H9 (cell line): ENCODE results near the gene EHD3. TPM values are rescaled to one million over a fixed set of nuclear protein-coding genes. Genes with fewer than 3 reads are reported as not detected.

Source experiments
- DNase-seq: peaks from one replicate; pipeline ENCODE4 v3.0.0-alpha.2; 2017
- H2AFZ ChIP-seq: one replicate; pipeline ENCODE4 v1.6.1; 2013; ENCODE audit warnings: mild to moderate bottlenecking, low read length, control low read depth, moderate library complexity
- H2AK5ac ChIP-seq: 2 replicates; pipeline ENCODE4 v1.6.1; 2013; ENCODE audit warnings: low read length, control low read depth, mixed read lengths; ENCODE audit not compliant: insufficient read length
- H2BK120ac ChIP-seq: one replicate; pipeline ENCODE4 v1.6.1; 2013; ENCODE audit warnings: low read depth, mild to moderate bottlenecking, low read length, control low read depth, inconsistent platforms; ENCODE audit not compliant: poor library complexity, severe bottlenecking
- H2BK12ac ChIP-seq: 2 replicates; pipeline ENCODE4 v1.6.1; 2013; ENCODE audit warnings: low read length, control low read depth, mixed read lengths, low read depth; ENCODE audit not compliant: insufficient read length
- H2BK15ac ChIP-seq: 2 replicates; pipeline ENCODE4 v1.6.1; 2013; ENCODE audit warnings: low read depth, low read length, control low read depth
- H2BK20ac ChIP-seq: one replicate; pipeline ENCODE4 v1.6.1; 2013; ENCODE audit warnings: low read depth, mild to moderate bottlenecking, low read length, control low read depth, inconsistent platforms; ENCODE audit not compliant: poor library complexity, severe bottlenecking
- H2BK5ac ChIP-seq: 2 replicates; pipeline ENCODE4 v1.6.1; 2013; ENCODE audit warnings: low read length, control low read depth, mixed read lengths; ENCODE audit not compliant: insufficient read length
- H3K14ac ChIP-seq: 2 replicates; pipeline ENCODE4 v1.6.1; 2013; ENCODE audit warnings: low read length, control low read depth; ENCODE audit not compliant: insufficient read depth
- H3K18ac ChIP-seq: 2 replicates; pipeline ENCODE4 v1.6.1; 2013; ENCODE audit warnings: low read depth, mild to moderate bottlenecking, mixed read lengths, low read length, control low read depth; ENCODE audit not compliant: insufficient read length
- H3K23ac ChIP-seq: 2 replicates; pipeline ENCODE4 v1.6.1; 2013; ENCODE audit warnings: low read length, control low read depth, mixed read lengths, low read depth; ENCODE audit not compliant: insufficient read length
- H3K23me2 ChIP-seq: 2 replicates; pipeline ENCODE4 v1.6.1; 2013; ENCODE audit warnings: low read depth, mild to moderate bottlenecking, mixed read lengths, low read length, control low read depth; ENCODE audit not compliant: insufficient read length, poor library complexity, severe bottlenecking
- H3K27ac ChIP-seq: 2 replicates; pipeline ENCODE4 v1.5.1; 2013; ENCODE audit warnings: low read length, control low read depth, mixed read lengths, low read depth; ENCODE audit not compliant: insufficient read length
- H3K27me3 ChIP-seq: 2 replicates; pipeline ENCODE4 v1.6.1; 2013; ENCODE audit warnings: low read length, control low read depth, inconsistent platforms; ENCODE audit not compliant: insufficient read depth
- H3K4ac ChIP-seq: 2 replicates; pipeline ENCODE4 v1.6.1; 2013; ENCODE audit warnings: low read depth, mild to moderate bottlenecking, control low read depth, inconsistent platforms, low read length, moderate library complexity
- H3K4me1 ChIP-seq: 2 replicates; pipeline ENCODE4 v1.6.1; 2013; ENCODE audit warnings: low read length, control low read depth, inconsistent platforms; ENCODE audit not compliant: insufficient read depth
- H3K4me2 ChIP-seq: 2 replicates; pipeline ENCODE4 v1.6.1; 2013; ENCODE audit warnings: low read length, control low read depth, mixed read lengths; ENCODE audit not compliant: insufficient read length, insufficient read depth
- H3K56ac ChIP-seq: 2 replicates; pipeline ENCODE4 v1.6.1; 2013; ENCODE audit warnings: low read depth, mild to moderate bottlenecking, mixed read lengths, low read length, control low read depth; ENCODE audit not compliant: insufficient read length
- H3K79me1 ChIP-seq: 2 replicates; pipeline ENCODE4 v1.6.1; 2013; ENCODE audit warnings: low read depth, mild to moderate bottlenecking, moderate library complexity, low read length, control low read depth, inconsistent platforms; ENCODE audit not compliant: insufficient read depth, poor library complexity, severe bottlenecking
- H3K79me2 ChIP-seq: 2 replicates; pipeline ENCODE4 v1.6.1; 2013; ENCODE audit warnings: low read length, control low read depth, inconsistent platforms; ENCODE audit not compliant: insufficient read depth
- H3K9ac ChIP-seq: 2 replicates; pipeline ENCODE4 v1.6.1; 2013; ENCODE audit warnings: low read length, control low read depth, mixed read lengths; ENCODE audit not compliant: insufficient read length; ENCODE audit errors: extremely low read depth
- H3K9me3 ChIP-seq: one replicate; pipeline ENCODE4 v1.6.1; 2013; ENCODE audit warnings: low read depth, low read length, inconsistent platforms; ENCODE audit not compliant: control insufficient read depth
- H3T11ph ChIP-seq: one replicate; pipeline ENCODE4 v1.6.1; 2013; ENCODE audit warnings: mild to moderate bottlenecking, low read length, control low read depth, inconsistent platforms
- H4K20me1 ChIP-seq: one replicate; pipeline ENCODE4 v1.6.1; 2013; ENCODE audit not compliant: control insufficient read depth, insufficient read length, insufficient read depth
- H4K5ac ChIP-seq: 2 replicates; pipeline ENCODE4 v1.6.1; 2013; ENCODE audit warnings: low read depth, mild to moderate bottlenecking, mixed read lengths, low read length, control low read depth; ENCODE audit not compliant: insufficient read length
- H4K8ac ChIP-seq: replicated peaks from 2 replicates; pipeline ENCODE4 v1.6.1; 2013; ENCODE audit warnings: low read length, control low read depth, mixed read lengths, low read depth; ENCODE audit not compliant: insufficient read length
- H4K91ac ChIP-seq: 2 replicates; pipeline ENCODE4 v1.6.1; 2013; ENCODE audit warnings: low read depth, mild to moderate bottlenecking, moderate library complexity, mixed read lengths, low read length, control low read depth; ENCODE audit not compliant: insufficient read length
- H3K27ac Mint-ChIP-seq, 3 experiments: 2 replicates in 2 of 3; 3 replicates in 1 of 3; pipeline ENCODE4 v1.8.0; 2020 to 2021; ENCODE audit warnings: mixed read lengths in 3 of 3, mild to moderate bottlenecking in 1 of 3, moderate library complexity in 1 of 3
- H3K27me3 Mint-ChIP-seq: 2 replicates; pipeline ENCODE4 v1.8.0; 2021; ENCODE audit warnings: low read depth, mild to moderate bottlenecking, moderate library complexity, mixed read lengths
- H3K36me3 Mint-ChIP-seq, 3 experiments: 2 replicates in 2 of 3; 3 replicates in 1 of 3; pipeline ENCODE4 v1.8.0; 2020 to 2021; ENCODE audit warnings: low read depth in 3 of 3, mixed read lengths in 3 of 3; ENCODE audit not compliant: insufficient read depth in 1 of 3
- H3K4me1 Mint-ChIP-seq, 2 experiments: 2 replicates each; pipeline ENCODE4 v1.8.0; 2020; ENCODE audit warnings: mixed read lengths in 2 of 2
- H3K4me3 Mint-ChIP-seq, 2 experiments: 2 replicates in 1 of 2; 3 replicates in 1 of 2; pipeline ENCODE4 v1.8.0; 2020 to 2021; ENCODE audit warnings: mild to moderate bottlenecking in 2 of 2, mixed read lengths in 2 of 2, moderate library complexity in 1 of 2
- H3K9me3 Mint-ChIP-seq, 2 experiments: 2 replicates in 1 of 2; 3 replicates in 1 of 2; pipeline ENCODE4 v1.8.0; 2020; ENCODE audit warnings: mild to moderate bottlenecking in 2 of 2, mixed read lengths in 2 of 2, moderate library complexity in 1 of 2
- CTCF ChIP-seq: fragments of 200-600 bp; sonication (generic); conservative IDR thresholded peaks from 3 replicates; pipeline ENCODE4 v1.8.0; 2021; ENCODE audit warnings: antibody characterized with exemption, mild to moderate bottlenecking
- WGBS: extraction: QIAGEN DNeasy Blood & Tissue Kit; methylation state at CpG from one replicate; pipeline ENCODE4 v1.1.7; 2013; ENCODE audit warnings: missing lambda C conversion rate, low lambda C conversion rate, mixed read lengths; ENCODE audit not compliant: insufficient read length; ENCODE audit errors: extremely low coverage; 5-methylcytosine and 5-hydroxymethylcytosine counted together
- total RNA-seq: library from RNA; stranded (reverse); gene quantifications from 2 replicates; pipeline ENCODE4 v1.2.1, GENCODE V29; 2021

Gene EHD3
- total RNA-seq, 1 experiment from 2014 or later, result 8.3 TPM

GRCh38 chr2:31260870-31261269, 26.9 kb downstream of the EHD3 start:
- H4K8ac ChIP-seq, result no peak overlapping the region
- no peak for TF ChIP-seq CTCF
- H3K27ac Mint-ChIP-seq, result peak overlapping the region in 2 of 3 experiments; percentile 70 to 89; a peak in 2 of 7 replicates

More at GRCh38 chr2:31260870-31261269, 26.9 kb downstream of the EHD3 start:
- Histone ChIP-seq H4K5ac (no peak overlapping the region), H4K20me1 (no peaks in the 10 kb centered on the region), H2BK5ac (no peak overlapping the region), H3K4me2 (no peak overlapping the region), H3K18ac (no peak overlapping the region), H3K79me2 (no peaks in the 10 kb centered on the region), H2BK15ac (no peak overlapping the region), H3K14ac (no peak overlapping the region; the same call in 1 of the 2 replicates), H2BK20ac (no peak overlapping the region), H3K23ac (no peak overlapping the region), H3K4me1 (no peaks in the 10 kb centered on the region), H3K9ac (no peak overlapping the region), H3K4ac (no peak overlapping the region), H3K27me3 (no peaks in the 10 kb centered on the region), H3K23me2 (no peaks in the 10 kb centered on the region), H3K9me3 (no peaks in the 10 kb centered on the region), H2BK120ac (no peak overlapping the region), H3K56ac (no peak overlapping the region), H2BK12ac (no peak overlapping the region), H3T11ph (no peak overlapping the region), H2AFZ (no peak overlapping the region), H3K27ac (no peak overlapping the region), H2AK5ac (no peak overlapping the region), H4K91ac (no peak overlapping the region), H3K79me1 (no peaks in the 10 kb centered on the region)
- no peaks in the 10 kb centered on the region for H3K9me3 Mint-ChIP-seq
- H3K4me1 Mint-ChIP-seq, result peaks cover 25 to 26% of the 10 kb centered on the region in 2 experiments
- peaks cover 6 to 11% (median 7%) of the 10 kb centered on the region in 3 experiments; a peak in 6 of 7 replicates for H3K36me3 Mint-ChIP-seq
- H3K4me3 Mint-ChIP-seq, result no peak overlapping the region
- no peaks in the 10 kb centered on the region for H3K27me3 Mint-ChIP-seq
- no CpG with 5 or more reads among the region's 4 CpGs for WGBS
- DNase-seq, result no peak
